ENCODE data around the gene TUT4. TPM values are rescaled to one million over a fixed set of nuclear protein-coding genes. Genes with fewer than 3 reads are reported as not detected.

TUT4 gene
- total and polyA plus RNA-seq, 7 donors: 13.3 to 70.5 (median 50.3) TPM

DNA sequence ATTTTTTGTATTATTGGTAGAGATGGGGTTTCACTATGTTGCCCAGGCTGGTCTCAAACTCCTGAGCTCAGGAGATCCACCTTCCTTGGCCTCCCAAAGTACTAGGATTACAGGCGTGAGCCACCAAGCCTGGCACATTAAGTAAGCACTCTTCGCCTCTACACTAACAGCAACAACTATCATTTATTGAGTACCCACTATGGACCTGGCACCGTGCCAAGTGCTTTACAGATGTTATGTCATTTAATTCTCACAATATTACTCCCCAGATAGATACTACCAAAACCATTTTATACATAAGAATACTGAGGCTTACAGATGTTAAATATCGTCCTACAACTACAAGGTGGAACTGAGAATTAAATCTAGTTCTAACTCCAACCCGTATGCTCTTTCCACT lies 50.1 kb downstream of the TUT4 start:
- H3K4me1 ChIP-seq: no peaks in the 10 kb centered on the region
- DNase-seq: no peak
- H3K9me3 ChIP-seq: no peaks in the 10 kb centered on the region
- TF ChIP-seq, protein P1, sequence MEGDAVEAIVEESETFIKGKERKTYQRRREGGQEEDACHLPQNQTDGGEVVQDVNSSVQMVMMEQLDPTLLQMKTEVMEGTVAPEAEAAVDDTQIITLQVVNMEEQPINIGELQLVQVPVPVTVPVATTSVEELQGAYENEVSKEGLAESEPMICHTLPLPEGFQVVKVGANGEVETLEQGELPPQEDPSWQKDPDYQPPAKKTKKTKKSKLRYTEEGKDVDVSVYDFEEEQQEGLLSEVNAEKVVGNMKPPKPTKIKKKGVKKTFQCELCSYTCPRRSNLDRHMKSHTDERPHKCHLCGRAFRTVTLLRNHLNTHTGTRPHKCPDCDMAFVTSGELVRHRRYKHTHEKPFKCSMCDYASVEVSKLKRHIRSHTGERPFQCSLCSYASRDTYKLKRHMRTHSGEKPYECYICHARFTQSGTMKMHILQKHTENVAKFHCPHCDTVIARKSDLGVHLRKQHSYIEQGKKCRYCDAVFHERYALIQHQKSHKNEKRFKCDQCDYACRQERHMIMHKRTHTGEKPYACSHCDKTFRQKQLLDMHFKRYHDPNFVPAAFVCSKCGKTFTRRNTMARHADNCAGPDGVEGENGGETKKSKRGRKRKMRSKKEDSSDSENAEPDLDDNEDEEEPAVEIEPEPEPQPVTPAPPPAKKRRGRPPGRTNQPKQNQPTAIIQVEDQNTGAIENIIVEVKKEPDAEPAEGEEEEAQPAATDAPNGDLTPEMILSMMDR (IDR thresholded peaks at IDR 0.05): no peak
- 72 to 82% (median 75%) methylated on average over 5 of the region's 5 CpGs for WGBS, 3 donors
- H3K36me3 ChIP-seq (ENCODE audit: insufficient read depth in 1 of 2, low read depth in 1 of 2): peaks cover 0 to 26% of the 10 kb centered on the region in 2 donors
- H3K4me3 ChIP-seq: no peak overlapping the region
- no peaks in the 10 kb centered on the region for H3K27me3 ChIP-seq (ENCODE audit: insufficient read depth in 3 of 3, low read length in 2 of 3)
- intact Hi-C loops (cut with DNase I): no loop called here
- ATAC-seq: peak in 2 of 4 donors; percentile 4 to 9
- no peak overlapping the region for H3K27ac ChIP-seq

DNA sequence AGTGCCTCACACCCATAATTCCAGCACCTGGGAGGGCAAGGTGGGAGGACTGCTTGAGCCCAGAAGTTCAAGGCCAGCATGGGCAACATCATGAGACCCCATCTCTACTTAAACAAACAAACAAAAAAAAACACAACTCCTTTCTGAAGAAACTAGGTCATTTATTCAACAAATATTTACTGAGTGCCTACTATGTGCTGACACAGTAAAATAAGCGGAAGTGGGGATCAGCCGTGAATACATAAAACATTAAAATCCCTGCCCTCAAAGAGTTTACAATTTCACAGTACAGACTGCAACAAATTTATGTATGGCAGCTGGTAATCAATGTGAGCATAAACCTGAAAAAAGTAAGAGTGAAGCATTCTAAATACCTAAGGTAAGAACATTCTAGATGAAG lies 65.3 kb downstream of the TUT4 start:
- 91 to 96% (median 95%) methylated on average over 2 of the region's 2 CpGs for WGBS, 3 donors
- ATAC-seq: no peak
- Histone ChIP-seq H3K27me3 (ENCODE audit: insufficient read depth in 3 of 3, low read length in 2 of 3) (no peaks in the 10 kb centered on the region), H3K4me3 (no peak overlapping the region), H3K9me3 (no peaks in the 10 kb centered on the region), H3K4me1 (no peaks in the 10 kb centered on the region), H3K27ac (no peak overlapping the region), H3K36me3 (ENCODE audit: insufficient read depth in 1 of 2, low read depth in 1 of 2) (peaks cover 0 to 74% of the 10 kb centered on the region in 2 donors)
- DNase-seq: no peak
- TF ChIP-seq, protein P1 (IDR thresholded peaks at IDR 0.05): no peak
- intact Hi-C loops (cut with DNase I): loop anchor here in 1 of 2 donors (10.0 kb wide), 1 partner anchor 197 kb away; no protein-coding TSS in a partner anchor

DNA sequence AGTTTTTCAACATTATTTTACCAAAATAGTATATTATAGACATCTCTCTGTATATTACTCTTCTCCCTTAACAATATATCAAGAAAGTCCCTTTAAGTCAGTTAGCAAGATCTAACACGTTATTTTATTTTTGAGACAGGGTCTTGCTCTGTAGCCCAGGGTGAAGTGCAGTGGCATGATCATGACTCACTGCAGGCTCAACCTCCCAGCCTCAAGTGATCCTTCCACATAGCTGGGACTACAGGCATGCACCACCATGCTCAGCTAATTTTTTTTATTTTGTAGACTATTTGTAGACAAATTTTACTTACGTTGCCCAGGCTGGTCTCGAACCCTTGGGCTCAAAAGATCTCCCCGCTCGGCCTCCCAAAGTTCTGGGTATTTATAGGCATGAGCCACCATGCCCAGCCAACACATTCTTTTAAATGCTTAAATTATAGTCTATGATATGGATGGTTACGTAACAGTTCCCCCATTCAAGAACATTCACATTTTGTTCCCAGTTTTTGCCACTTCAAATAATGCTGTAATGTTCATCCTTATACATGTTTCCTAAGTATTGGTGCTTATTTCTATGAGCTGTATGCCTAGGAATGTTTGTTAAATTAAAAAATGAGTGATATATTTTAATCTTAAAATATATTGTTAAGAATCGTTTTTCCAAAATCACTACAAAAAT lies 70.4 kb downstream of the TUT4 start:
- ATAC-seq (peak in 2 of 4 donors; percentile 32 to 48), DNase-seq (no peak)
- TF ChIP-seq, protein P1 (IDR thresholded peaks at IDR 0.05): no peak
- Histone ChIP-seq H3K9me3 (no peaks in the 10 kb centered on the region), H3K27ac (no peak overlapping the region), H3K4me1 (no peaks in the 10 kb centered on the region), H3K27me3 (ENCODE audit: insufficient read depth in 3 of 3, low read length in 2 of 3) (no peaks in the 10 kb centered on the region), H3K36me3 (ENCODE audit: insufficient read depth in 1 of 2, low read depth in 1 of 2) (peaks cover 4 to 75% of the 10 kb centered on the region in 2 donors), H3K4me3 (no peak overlapping the region)
- intact Hi-C loops (cut with DNase I): loop anchor here in 1 of 2 donors (10.0 kb wide), 1 partner anchor 202 kb away; no protein-coding TSS in a partner anchor
- 92 to 97% (median 94%) methylated on average over 7 of the region's 7 CpGs for WGBS, 3 donors

DNA sequence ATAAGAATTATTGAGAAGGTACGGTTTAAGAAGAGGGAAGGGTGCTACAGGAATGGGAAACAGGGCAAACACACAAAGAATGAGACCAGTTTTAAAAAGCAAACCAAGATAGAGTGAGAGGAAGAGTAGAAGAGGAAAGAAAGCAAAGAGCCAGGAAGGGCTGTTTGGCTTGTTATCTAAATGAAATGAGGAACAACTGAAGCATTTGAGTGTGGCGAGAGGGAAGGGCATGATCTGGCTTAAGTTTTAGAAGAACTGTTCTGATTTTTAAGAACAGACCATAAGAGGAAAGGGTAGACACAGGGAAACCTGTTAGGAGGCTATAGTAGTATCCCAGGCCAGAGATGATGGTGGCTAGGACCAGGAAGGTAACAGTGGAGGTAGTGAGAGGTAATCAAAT lies 73.8 kb downstream of the TUT4 start:
- 90 to 98% (median 96%) methylated on average over 2 of the region's 2 CpGs for WGBS, 3 donors
- intact Hi-C loops (cut with DNase I): no loop called here
- no peak for ATAC-seq

More for the DNA sequence above, 73.8 kb downstream of the TUT4 start:
- Histone ChIP-seq H3K27me3 (ENCODE audit: insufficient read depth in 3 of 3, low read length in 2 of 3) (no peaks in the 10 kb centered on the region), H3K36me3 (ENCODE audit: insufficient read depth in 1 of 2, low read depth in 1 of 2) (peaks cover 6 to 85% of the 10 kb centered on the region in 2 donors), H3K9me3 (no peaks in the 10 kb centered on the region), H3K4me1 (no peaks in the 10 kb centered on the region), H3K27ac (no peak overlapping the region), H3K4me3 (no peak overlapping the region)
- TF ChIP-seq, protein P1 (IDR thresholded peaks at IDR 0.05): no peak
- DNase-seq: no peak

Measured in psoas muscle (tissue), 8 donors.